HepG2 (cell line): ENCODE results near the gene EIF3L. TPM values are rescaled to one million over a fixed set of nuclear protein-coding genes. Genes with fewer than 3 reads are reported as not detected.

Experiments
- MED8 ChIP-seq: sonication (generic); formaldehyde crosslinking; IDR thresholded peaks from 2 replicates; pipeline ENCODE4 v1.8.1; 2023; ENCODE audit warnings: mild to moderate bottlenecking, missing genetic modification reagents; ENCODE audit not compliant: insufficient replicate concordance
- POLR2A ChIP-seq, 2 experiments: IDR thresholded peaks; 2 replicates each; pipeline ENCODE4 v1.6.1; 2011; ENCODE audit warnings: low read depth in 2 of 2, low read length in 2 of 2, mild to moderate bottlenecking in 1 of 2, moderate library complexity in 1 of 2; ENCODE audit not compliant: insufficient read depth in 1 of 2
- POLR2AphosphoS5 ChIP-seq: IDR thresholded peaks from 2 replicates; pipeline ENCODE4 v1.6.1; 2012; ENCODE audit warnings: low read depth, low read length
- ZNF121 ChIP-seq: sonication (generic); formaldehyde crosslinking; IDR thresholded peaks from 2 replicates; pipeline ENCODE4 v1.5.0; 2020; ENCODE audit warnings: mild to moderate bottlenecking, missing genetic modification reagents
- ZNF33A ChIP-seq: sonication (generic); formaldehyde crosslinking; IDR thresholded peaks from 2 replicates; pipeline ENCODE4 v1.5.1; 2020; ENCODE audit warnings: missing genetic modification reagents, mild to moderate bottlenecking, moderate library complexity, borderline replicate concordance
- polyA plus RNA-seq, 8 experiments: library from polyadenylated mRNA; depleted of rRNA in 3 of 8; stranded (reverse) in 7 of 8; unstranded in 1 of 8; fragments of >200 nt; fragmentation: Illumina TruSeq in 4 of 8; extraction: Trizol in 4 of 8; gene quantifications; 2 replicates each; pipeline versions ENCODE4 v1.2.1 to v1.2.3, GENCODE V29; 2011 to 2016; ENCODE audit warnings: low read depth in 4 of 8, missing spikeins in 1 of 8, mixed read lengths in 1 of 8; ENCODE audit not compliant: insufficient read depth in 1 of 8
- total RNA-seq, 5 experiments: library from RNA; depleted of rRNA; stranded (reverse); fragments of >200 nt; fragmentation: Illumina TruSeq; extraction: Trizol; gene quantifications; 2 replicates each; pipeline ENCODE4 v1.2.3, GENCODE V29; 2016; ENCODE audit warnings: low read depth in 1 of 5
- TF ChIP-seq, protein P1 (sequence below): sonication (generic); formaldehyde crosslinking; IDR thresholded peaks from 2 replicates; pipeline ENCODE4 v1.5.1; 2020; ENCODE audit warnings: mild to moderate bottlenecking, missing genetic modification reagents, borderline replicate concordance
- TF ChIP-seq, protein P2 (sequence below): sonication (generic); formaldehyde crosslinking; conservative IDR thresholded peaks from 2 replicates; pipeline ENCODE4 v1.8.0; 2022; ENCODE audit warnings: mild to moderate bottlenecking, moderate library complexity, missing genetic modification reagents
- TF ChIP-seq, protein P3 (sequence below), 2 experiments: fragments of 450-650 bp in 1 of 2; sonication (generic) in 1 of 2; formaldehyde crosslinking; IDR thresholded peaks; 2 replicates each; pipeline versions ENCODE4 v1.5.0 to v1.8.0; 2020 to 2022; ENCODE audit warnings: mild to moderate bottlenecking in 1 of 2, missing genetic modification reagents in 1 of 2

Gene EIF3L
- total and polyA plus RNA-seq, 2 of the 13 experiments (the other 11 are each of a cell fraction or from before 2014, with no cell fraction given) = 514 to 793 TPM

DNA sequence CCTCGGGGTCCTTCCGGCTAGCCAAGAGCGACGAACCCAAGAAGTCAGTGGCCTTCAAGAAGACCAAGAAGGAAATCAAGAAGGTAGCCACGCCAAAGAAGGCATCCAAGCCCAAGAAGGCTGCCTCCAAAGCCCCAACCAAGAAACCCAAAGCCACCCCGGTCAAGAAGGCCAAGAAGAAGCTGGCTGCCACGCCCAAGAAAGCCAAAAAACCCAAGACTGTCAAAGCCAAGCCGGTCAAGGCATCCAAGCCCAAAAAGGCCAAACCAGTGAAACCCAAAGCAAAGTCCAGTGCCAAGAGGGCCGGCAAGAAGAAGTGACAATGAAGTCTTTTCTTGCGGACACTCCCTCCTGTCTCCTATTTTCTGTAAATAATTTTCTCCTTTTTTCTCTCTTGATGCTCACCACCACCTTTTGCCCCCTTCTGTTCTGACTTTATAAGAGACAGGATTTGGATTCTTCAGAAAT, 43.4 kb upstream of the EIF3L start (continued):
- TF ChIP-seq, protein P1, sequence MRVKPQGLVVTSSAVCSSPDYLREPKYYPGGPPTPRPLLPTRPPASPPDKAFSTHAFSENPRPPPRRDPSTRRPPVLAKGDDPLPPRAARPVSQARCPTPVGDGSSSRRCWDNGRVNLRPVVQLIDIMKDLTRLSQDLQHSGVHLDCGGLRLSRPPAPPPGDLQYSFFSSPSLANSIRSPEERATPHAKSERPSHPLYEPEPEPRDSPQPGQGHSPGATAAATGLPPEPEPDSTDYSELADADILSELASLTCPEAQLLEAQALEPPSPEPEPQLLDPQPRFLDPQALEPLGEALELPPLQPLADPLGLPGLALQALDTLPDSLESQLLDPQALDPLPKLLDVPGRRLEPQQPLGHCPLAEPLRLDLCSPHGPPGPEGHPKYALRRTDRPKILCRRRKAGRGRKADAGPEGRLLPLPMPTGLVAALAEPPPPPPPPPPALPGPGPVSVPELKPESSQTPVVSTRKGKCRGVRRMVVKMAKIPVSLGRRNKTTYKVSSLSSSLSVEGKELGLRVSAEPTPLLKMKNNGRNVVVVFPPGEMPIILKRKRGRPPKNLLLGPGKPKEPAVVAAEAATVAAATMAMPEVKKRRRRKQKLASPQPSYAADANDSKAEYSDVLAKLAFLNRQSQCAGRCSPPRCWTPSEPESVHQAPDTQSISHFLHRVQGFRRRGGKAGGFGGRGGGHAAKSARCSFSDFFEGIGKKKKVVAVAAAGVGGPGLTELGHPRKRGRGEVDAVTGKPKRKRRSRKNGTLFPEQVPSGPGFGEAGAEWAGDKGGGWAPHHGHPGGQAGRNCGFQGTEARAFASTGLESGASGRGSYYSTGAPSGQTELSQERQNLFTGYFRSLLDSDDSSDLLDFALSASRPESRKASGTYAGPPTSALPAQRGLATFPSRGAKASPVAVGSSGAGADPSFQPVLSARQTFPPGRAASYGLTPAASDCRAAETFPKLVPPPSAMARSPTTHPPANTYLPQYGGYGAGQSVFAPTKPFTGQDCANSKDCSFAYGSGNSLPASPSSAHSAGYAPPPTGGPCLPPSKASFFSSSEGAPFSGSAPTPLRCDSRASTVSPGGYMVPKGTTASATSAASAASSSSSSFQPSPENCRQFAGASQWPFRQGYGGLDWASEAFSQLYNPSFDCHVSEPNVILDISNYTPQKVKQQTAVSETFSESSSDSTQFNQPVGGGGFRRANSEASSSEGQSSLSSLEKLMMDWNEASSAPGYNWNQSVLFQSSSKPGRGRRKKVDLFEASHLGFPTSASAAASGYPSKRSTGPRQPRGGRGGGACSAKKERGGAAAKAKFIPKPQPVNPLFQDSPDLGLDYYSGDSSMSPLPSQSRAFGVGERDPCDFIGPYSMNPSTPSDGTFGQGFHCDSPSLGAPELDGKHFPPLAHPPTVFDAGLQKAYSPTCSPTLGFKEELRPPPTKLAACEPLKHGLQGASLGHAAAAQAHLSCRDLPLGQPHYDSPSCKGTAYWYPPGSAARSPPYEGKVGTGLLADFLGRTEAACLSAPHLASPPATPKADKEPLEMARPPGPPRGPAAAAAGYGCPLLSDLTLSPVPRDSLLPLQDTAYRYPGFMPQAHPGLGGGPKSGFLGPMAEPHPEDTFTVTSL (CRISPR knock-in tag) = 0 out of 2 replicates have a peak, but pooled peaks have one; percentile 22
- TF ChIP-seq POLR2AphosphoS5 (peak; percentile 25; the same call in 1 of the 2 replicates), ZNF121 (CRISPR knock-in tag) (peak; percentile 65; the same call in 1 of the 2 replicates), ZNF33A (CRISPR knock-in tag) (no peak), POLR2A (IDR thresholded peaks at IDR 0.05; ENCODE audit: insufficient read depth in 1 of 2, low read depth in 2 of 2, low read length in 2 of 2) (no peak; a peak in 1 of 4 replicates), MED8 (CRISPR knock-in tag) (peak; percentile 27)
- TF ChIP-seq, protein P2, sequence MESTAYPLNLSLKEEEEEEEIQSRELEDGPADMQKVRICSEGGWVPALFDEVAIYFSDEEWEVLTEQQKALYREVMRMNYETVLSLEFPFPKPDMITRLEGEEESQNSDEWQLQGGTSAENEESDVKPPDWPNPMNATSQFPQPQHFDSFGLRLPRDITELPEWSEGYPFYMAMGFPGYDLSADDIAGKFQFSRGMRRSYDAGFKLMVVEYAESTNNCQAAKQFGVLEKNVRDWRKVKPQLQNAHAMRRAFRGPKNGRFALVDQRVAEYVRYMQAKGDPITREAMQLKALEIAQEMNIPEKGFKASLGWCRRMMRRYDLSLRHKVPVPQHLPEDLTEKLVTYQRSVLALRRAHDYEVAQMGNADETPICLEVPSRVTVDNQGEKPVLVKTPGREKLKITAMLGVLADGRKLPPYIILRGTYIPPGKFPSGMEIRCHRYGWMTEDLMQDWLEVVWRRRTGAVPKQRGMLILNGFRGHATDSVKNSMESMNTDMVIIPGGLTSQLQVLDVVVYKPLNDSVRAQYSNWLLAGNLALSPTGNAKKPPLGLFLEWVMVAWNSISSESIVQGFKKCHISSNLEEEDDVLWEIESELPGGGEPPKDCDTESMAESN (CRISPR knock-in tag) = 0 out of 2 replicates have a peak, but pooled peaks have one; percentile 6
- TF ChIP-seq, protein P3, sequence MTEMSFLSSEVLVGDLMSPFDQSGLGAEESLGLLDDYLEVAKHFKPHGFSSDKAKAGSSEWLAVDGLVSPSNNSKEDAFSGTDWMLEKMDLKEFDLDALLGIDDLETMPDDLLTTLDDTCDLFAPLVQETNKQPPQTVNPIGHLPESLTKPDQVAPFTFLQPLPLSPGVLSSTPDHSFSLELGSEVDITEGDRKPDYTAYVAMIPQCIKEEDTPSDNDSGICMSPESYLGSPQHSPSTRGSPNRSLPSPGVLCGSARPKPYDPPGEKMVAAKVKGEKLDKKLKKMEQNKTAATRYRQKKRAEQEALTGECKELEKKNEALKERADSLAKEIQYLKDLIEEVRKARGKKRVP (CRISPR knock-in tag; IDR thresholded peaks at IDR 0.05) = 0 out of 4 replicates have a peak, but pooled peaks of 1 of the 2 experiments have one; percentile 8
